ENCODE measurements around the gene CDH9. TPM values are rescaled to one million over a fixed set of nuclear protein-coding genes. Genes with fewer than 3 reads are reported as not detected.

The CDH9 gene, protein sequence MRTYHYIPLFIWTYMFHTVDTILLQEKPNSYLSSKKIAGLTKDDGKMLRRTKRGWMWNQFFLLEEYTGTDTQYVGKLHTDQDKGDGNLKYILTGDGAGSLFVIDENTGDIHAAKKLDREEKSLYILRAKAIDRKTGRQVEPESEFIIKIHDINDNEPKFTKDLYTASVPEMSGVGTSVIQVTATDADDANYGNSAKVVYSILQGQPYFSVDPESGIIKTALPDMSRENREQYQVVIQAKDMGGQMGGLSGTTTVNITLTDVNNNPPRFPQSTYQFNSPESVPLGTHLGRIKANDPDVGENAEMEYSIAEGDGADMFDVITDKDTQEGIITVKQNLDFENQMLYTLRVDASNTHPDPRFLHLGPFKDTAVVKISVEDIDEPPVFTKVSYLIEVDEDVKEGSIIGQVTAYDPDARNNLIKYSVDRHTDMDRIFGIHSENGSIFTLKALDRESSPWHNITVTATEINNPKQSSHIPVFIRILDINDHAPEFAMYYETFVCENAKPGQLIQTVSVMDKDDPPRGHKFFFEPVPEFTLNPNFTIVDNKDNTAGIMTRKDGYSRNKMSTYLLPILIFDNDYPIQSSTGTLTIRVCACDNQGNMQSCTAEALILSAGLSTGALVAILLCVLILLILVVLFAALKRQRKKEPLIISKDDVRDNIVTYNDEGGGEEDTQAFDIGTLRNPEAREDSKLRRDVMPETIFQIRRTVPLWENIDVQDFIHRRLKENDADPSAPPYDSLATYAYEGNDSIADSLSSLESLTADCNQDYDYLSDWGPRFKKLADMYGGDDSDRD
- not detected for total RNA-seq

DNA sequence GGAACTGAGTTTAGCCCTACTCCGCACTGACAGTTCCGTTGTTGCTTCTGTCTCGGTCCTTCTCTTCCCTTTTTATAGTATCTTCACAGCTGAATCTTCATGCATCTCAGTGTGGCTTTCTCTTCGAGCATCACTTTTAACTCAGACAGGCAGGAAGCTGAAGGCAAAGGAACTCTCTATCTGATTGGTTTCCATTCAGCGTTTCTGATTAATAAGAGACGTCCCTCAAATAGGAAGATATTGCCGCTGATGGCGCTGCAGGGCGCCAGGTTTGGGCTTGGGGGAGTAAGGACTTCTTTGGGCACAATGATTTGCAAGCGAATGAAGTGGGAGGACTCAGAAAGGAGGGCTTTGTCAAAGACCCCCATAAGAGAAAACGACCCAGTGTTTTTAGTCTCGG is at the start of gene CDH9:
Gene CDH9, minus strand, starts transcription at position 111 of the 400 bp plus-strand sequence. CDS start 50,253 bp downstream, outside the sequence.

Data from activated naive CD4-positive, alpha-beta T cell treated with anti-CD3 and anti-CD28 coated beads, Interleukin-2, amount 10 ng/mL, durations not matched to agents 5 hours and 36 hours (primary cell).